SKM-1 (cell line): ENCODE data around the gene ASAP2.

Experiments used
- DNase-seq: peaks from one replicate; lab custom pipeline; 2025; ENCODE audit not compliant: unreplicated experiment; lab: John Stamatoyannopoulos, UW

ASAP2 gene

DNA sequence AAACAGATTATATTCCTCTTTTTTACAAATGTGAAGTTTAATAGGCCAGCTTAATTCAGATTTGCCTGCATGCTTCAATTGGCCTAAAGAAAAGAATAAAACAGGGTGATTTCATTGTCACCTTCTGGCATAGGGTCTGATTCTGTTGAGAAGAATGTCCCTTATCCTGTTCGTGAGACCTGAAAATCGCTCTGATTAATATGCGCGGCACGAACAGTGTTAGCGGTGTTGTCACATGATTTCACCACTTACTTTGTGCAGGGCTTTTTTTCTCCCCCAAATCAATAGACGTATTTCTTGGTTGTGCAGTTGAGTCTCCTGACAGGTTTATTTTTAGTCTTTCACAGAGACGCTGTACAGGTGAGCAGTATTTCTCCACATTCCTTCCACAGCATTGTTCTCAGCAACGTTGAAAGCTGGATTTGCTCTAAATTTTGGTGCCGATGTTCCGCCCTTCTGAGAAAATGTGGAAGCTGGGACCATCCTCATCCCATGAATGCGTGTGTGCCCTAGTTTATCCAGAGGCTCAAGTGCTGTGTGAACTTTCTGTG lies 134.8 kb downstream of the ASAP2 start:
- DNase-seq: no peak

DNA sequence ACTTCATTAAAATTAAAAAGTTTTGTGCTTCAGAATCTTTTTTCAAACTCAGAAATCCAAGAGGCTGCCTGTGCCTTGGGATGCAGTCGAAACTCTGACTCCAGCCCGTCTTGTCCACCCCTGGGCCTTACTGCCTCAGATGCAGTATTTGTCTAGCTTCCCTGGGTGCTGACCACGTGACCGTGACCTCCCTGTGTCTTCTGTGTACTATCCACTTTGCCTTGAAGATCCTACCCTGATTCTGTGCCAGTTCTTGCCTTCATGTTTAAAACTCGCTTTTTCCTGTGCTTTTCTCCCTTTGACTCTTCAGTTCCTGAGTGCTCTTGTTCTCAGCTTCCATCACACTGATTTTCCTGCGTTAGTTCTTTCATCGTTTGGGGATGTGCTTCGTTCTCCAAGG lies 136.0 kb downstream of the ASAP2 start:
- no peak for DNase-seq

DNA sequence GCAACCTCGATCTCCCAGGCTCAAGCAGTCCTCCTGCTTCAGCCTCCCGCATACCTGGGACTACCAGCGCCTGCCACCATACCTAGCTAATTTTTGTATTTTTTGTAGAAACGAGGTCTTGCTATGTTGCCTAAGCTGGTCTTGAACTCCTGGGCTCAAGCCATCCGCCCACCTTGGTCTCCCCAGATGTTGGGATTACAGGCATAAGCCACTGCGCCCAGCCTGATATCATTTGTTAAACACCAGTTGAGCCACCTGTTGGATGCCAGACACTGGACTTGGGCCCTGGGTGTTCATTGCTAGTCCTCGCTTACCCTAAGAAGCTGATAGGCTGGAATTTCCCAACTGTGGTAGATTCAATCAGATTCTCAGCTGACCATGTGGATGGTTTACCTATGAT lies 136.9 kb downstream of the ASAP2 start:
- DNase-seq: no peak

DNA sequence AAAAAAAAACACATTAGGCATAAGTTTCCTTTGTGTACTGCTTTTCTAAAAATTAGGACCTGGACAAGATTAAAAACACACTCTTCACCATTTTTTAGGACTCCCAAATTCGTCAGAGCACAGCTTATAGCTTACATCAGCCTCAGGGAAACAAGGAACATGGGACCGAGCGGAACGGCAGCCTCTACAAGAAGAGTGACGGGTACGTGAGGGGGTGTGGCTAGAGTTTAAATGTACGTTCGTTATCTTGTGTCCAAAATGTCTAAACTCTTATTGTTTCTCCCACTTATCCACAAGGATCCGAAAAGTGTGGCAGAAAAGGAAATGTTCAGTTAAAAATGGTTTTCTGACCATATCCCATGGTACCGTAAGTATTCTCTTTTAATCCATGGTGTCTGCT lies 137.8 kb downstream of the ASAP2 start:
- no peak for DNase-seq

DNA sequence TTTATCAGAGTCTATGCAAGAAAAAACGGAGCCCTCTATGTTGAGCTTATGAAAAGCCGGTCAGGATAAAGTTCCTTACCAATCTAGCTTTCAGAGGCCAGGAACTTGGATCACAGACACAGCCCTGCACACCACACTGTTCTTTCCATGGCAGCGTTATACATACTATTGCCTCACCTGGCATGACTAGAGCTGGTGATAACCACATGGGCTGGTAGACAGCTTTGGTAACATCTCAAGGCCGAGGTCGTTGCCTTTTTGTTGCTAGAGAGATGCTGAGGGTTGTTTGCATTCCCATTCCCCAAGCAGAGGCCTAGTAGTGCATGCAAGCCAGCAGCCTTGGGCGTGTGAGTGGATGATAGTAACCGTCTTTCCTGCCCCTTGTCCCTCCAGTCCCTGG lies 138.7 kb downstream of the ASAP2 start:
- DNase-seq: no peak

GRCh38 chr2:9345997-9346396 lies 139.4 kb downstream of the ASAP2 start:
- no peak for DNase-seq

DNA sequence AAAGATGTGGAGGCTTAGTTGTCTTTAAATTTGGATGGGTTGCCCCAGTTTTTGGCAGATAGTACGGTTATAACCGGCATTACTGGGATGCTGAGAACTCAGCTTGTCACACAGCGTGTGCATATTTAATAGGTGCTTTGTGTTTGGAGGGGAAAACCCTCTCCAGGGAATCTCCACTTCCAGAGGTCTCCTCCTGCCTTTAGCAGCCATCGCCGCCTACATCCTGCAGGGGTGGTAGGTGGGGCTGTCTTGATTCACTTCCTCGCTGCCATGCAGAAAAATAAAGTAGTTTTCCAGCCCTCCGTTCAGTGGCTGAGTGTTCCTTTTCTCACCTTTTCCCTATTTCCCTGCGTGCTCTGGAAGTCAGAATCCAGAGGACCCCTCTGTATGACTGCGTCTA lies 140.3 kb downstream of the ASAP2 start:
- no peak for DNase-seq

- no peak for DNase-seq
Measured at GRCh38 chr2:9347411-9347881, 140.8 kb downstream of the ASAP2 start.

DNA sequence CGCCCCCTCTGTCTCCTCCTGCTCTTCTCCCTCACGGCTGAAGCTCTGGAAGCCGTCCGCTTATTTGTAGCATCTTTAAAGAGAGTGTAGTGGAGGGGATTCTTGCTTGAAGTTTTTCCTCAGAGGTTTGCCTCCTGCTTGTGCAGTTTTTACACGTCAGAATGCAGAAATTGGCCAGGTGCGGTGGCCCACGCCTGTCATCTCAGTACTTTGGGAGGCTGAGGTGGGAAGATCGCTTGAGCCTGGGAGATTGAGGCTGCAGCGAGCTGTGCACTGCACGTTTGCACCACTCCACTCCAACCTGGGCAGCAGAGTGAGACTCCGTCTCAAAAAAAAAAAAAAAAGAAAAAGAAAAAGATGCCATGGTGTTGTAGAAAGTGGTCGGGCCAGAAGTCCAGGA lies 147.7 kb downstream of the ASAP2 start:
- DNase-seq: no peak

GRCh38 chr2:9355270-9355669 lies 148.7 kb downstream of the ASAP2 start:
- no peak for DNase-seq

- DNase-seq: no peak
Measured at GRCh38 chr2:9355716-9356115, 149.1 kb downstream of the ASAP2 start.

GRCh38 chr2:9356261-9356660 lies 149.6 kb downstream of the ASAP2 start:
- no peak for DNase-seq

DNA sequence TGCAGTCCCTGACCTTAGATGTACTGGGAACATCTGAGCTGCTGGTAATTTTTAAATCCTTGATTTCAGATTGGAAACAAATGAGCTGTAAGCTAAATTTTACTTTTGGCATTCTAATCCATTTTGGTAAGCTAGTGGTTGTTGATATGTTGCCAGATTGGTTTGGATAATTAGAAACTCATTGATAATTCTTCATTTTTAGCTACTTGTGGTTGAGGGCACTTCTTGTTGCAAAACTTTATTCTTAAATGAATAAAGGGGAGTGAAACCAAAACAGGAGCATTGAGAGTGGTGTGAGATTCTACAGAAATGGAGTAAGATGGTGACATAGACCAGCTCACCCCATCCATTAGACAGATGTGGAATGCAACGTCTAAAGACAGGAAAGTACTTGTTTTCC lies 152.2 kb downstream of the ASAP2 start:
- no peak for DNase-seq

- DNase-seq: no peak
Measured at GRCh38 chr2:9359463-9359862, 152.9 kb downstream of the ASAP2 start.

DNA sequence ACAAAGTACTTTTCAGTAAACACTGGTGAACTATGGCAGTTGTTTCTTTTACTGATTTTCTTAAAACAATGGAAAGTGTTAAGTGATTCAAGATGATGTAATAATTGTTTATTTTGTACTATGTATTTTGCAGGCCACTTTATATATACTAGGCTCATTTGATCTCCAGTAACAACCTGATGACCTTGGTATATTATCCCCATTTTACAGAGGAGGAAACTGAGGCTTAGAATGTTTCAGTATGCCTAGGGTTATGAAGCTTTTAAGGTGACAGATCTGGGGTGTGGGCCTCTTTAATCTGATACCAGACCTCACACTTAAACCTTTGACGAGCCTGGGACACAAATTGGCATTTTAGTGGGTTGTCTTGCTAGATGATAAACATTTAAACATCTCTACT lies 153.5 kb downstream of the ASAP2 start:
- DNase-seq: no peak

- no peak for DNase-seq
Measured at GRCh38 chr2:9360701-9361100, 154.1 kb downstream of the ASAP2 start.

DNA sequence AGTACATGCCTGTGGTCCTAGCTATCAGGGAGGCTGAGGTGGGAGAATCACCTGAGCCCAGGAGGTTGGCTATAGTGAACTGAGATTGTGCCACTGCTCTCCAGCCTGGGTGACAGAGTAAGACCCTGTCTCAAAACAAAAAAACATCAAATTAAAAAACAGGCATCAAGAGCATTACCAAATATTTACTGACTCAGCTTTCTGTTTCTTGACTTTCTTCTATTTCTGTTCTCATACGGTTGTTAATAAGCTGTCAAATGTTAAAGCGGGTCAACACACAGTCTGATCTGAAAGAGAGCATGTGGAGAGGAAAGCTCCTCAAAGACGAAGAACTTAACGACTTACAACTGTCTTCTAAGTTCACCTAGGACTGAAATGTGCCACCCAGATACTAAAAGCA lies 157.8 kb downstream of the ASAP2 start:
- DNase-seq: no peak

DNA sequence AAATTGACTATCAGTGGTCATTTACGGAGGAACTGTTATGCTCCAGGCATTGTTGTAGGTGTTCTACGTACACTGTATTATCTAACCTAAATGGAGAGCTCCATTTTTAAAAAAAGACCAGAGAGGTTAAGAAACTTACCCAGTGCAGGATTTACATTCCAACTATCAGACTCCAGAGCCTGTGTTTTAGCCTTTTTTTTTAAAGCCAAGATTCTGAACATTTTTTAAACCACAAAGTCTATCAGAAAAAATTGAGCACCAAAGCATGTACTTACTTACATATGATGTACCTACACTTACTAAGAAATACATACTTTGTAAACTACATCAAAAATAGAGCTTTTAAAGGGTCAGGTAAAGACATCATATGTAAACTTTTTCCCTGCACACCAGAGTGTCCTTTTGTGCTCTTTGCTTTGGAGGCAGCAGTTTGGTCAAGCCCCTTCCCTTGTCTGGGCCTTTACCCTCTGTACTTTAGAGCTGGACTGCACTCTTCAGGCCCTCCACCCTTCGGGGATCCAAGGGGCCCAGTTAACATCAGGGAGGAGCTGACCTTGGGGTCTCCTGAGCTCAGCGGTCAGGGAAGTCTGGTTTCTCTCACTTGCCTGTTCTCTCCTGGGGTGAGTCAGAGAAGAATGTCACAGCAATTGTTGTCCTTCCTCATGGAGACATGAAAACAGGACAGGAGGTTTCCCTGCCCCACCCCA lies 158.3 kb downstream of the ASAP2 start:
- no peak for DNase-seq

GRCh38 chr2:9365498-9366019 lies 158.9 kb downstream of the ASAP2 start:
- DNase-seq: no peak

GRCh38 chr2:9366026-9366425 lies 159.4 kb downstream of the ASAP2 start:
- DNase-seq: no peak

GRCh38 chr2:9370746-9371145 lies 164.1 kb downstream of the ASAP2 start:
- DNase-seq: no peak

GRCh38 chr2:9373047-9373446 lies 166.4 kb downstream of the ASAP2 start:
- no peak for DNase-seq

GRCh38 chr2:9373476-9373875 lies 166.9 kb downstream of the ASAP2 start:
- DNase-seq: no peak
